AG09319 (cell line): ENCODE measurements around the gene FAM107B.

ENCODE experiments used
- DNase-seq: peaks from one replicate; pipeline ENCODE4 v3.0.0-alpha.2; 2010; ENCODE audit warnings: low read depth; ENCODE audit errors: extremely low read depth
- CTCF ChIP-seq: IDR thresholded peaks from 2 replicates; pipeline ENCODE4 v1.5.1; 2011; ENCODE audit warnings: low read depth, mild to moderate bottlenecking, inconsistent platforms, low read length, moderate library complexity

FAM107B gene

GRCh38 chr10:14612873-14613587 is 161.7 kb downstream of the FAM107B start:
- no peak for TF ChIP-seq CTCF
- DNase-seq, result no peak

GRCh38 chr10:14611968-14612693 is 162.6 kb downstream of the FAM107B start:
- no peak for DNase-seq
- no peak for TF ChIP-seq CTCF

- TF ChIP-seq CTCF, result no peak
- no peak for DNase-seq
Observed at GRCh38 chr10:14609178-14609577, 165.5 kb downstream of the FAM107B start.

GRCh38 chr10:14608381-14609001 is 166.2 kb downstream of the FAM107B start:
- no peak for DNase-seq
- TF ChIP-seq CTCF, result no peak

DNA sequence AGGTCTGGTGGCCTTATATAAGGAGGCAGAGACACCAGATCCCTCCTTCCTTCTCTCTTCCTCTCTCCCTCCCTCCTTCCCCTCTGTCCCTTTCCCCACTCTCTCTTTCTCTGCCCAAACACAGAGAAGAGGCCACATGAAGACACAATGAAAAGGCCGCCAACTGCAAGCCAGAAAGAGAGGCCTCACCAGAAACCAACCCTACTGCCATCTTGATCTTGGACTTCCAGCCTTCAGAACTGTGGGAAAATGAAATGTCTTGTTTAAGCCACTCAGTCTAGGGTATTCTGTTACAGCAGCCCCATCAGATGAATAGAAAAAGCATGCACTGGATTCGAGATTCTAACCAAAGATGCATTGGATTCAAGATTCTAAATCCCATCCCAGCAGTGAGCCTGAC is 168.1 kb downstream of the FAM107B start:
- no peak for TF ChIP-seq CTCF
- no peak for DNase-seq

- no peak for DNase-seq
Observed at GRCh38 chr10:14605231-14605925, 169.3 kb downstream of the FAM107B start.

More at GRCh38 chr10:14605231-14605925, 169.3 kb downstream of the FAM107B start:
- TF ChIP-seq CTCF, result no peak
